ENCODE results near the gene GLI3. TPM values are rescaled to one million over a fixed set of nuclear protein-coding genes. Genes with fewer than 3 reads are reported as not detected.

The GLI3 gene
- total and polyA plus RNA-seq, 10 of the 15 experiments (the other 5 are each of a cell fraction or from before 2014, with no cell fraction given): 0.01 TPM; not detected in 8

DNA sequence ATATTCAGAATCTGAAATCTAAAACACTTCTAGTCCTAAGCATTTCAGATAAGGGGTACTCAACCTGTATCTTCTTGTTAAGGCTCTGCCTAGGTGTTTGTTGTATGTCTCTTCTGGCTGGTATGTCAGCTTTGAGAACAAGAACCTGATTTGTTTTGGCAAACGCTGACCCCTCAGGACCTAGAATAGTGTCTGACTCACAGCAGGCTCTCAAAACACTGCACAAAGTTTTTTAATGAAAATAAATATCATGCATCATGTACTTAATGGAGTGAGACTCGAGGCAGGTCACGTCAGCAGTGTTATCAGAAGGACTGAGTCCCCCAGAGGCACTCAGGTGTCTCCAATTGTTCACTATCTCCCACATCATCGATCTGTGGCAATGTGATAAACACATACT lies 99.1 kb downstream of the GLI3 start (continued):
- TF ChIP-seq NFYB (IDR thresholded peaks at IDR 0.05; ENCODE audit: insufficient read depth, low read depth, low read length) (no peak), YY1 (IDR thresholded peaks at IDR 0.05; ENCODE audit: low read depth, low read length) (no peak), SREBF1 (IDR thresholded peaks at IDR 0.05; ENCODE audit: low read length) (no peak), TAF1 (IDR thresholded peaks at IDR 0.05; ENCODE audit: borderline replicate concordance, low read depth, low read length) (no peak)

DNA sequence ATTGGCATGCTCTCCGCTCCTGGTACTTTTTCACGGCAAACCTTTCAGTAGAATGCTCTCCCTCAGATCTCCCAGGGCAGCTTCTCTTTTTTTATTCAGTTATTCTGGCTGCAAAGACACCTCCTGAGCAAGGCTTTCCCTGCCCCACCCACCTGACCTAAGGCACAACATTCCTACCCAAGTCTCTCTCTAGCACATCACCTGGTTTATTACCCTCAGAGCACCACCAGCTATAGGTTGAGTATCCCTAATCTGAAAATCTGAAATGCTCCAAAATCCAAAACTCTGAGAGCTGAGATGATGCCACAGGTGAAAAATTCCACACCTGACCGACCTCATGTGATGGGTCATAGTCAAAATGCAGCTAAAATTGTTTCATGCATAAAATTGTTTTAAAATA lies 99.6 kb downstream of the GLI3 start:
- no TSS peak for BruUV-seq (replicated peaks)
- intact Hi-C loops (cut with micrococcal nuclease; ENCODE audit: unreplicated experiment) (no loop called here), in situ Hi-C loops (cut with MboI) (no loop called here)
- Histone ChIP-seq H3K27ac (ENCODE audit: control insufficient read depth, insufficient read depth) (no peak overlapping the region), H3K4me3 (no peak overlapping the region), H3K79me2 (ENCODE audit: control insufficient read depth, insufficient read depth, low read length) (no peaks in the 10 kb centered on the region), H4K20me1 (ENCODE audit: control insufficient read depth, insufficient read depth) (no peaks in the 10 kb centered on the region), H3K4me1 (ENCODE audit: control insufficient read depth, insufficient read depth, low read length) (no peaks in the 10 kb centered on the region), H3K9ac (ENCODE audit: control insufficient read depth, insufficient read depth, low read length) (no peak overlapping the region), H3K36me3 (ENCODE audit: control insufficient read depth in 2 of 2, insufficient read depth in 2 of 2, low read length in 1 of 2) (no peaks in the 10 kb centered on the region), H3K4me2 (ENCODE audit: control insufficient read depth, insufficient read depth) (no peak overlapping the region), H3K9me3 (replicated peaks; ENCODE audit: control insufficient read depth, insufficient read depth, low read length) (no peaks in the 10 kb centered on the region), H2AFZ (ENCODE audit: control insufficient read depth, low read depth, low read length) (no peak overlapping the region), H3K27me3 (replicated peaks in 1 of 2; ENCODE audit: control insufficient read depth in 2 of 2, insufficient read depth in 2 of 2, low read length in 1 of 2) (no peaks in the 10 kb centered on the region)
- DNase-seq (ENCODE audit: low read depth, low spot score) (no peak), ATAC-seq (no peak), FAIRE-seq (no peak)
- CTCF ChIA-PET: no interaction called here
- no peak for TF ChIP-seq MEF2B (IDR thresholded peaks at IDR 0.05; ENCODE audit: partially characterized antibody, poor library complexity, severe bottlenecking)
- no peak for TF ChIP-seq RUNX3 (IDR thresholded peaks at IDR 0.05; ENCODE audit: low read length)
- TF ChIP-seq SREBF2 (IDR thresholded peaks at IDR 0.05; ENCODE audit: low read length): no peak
- no peak for TF ChIP-seq EED (IDR thresholded peaks at IDR 0.05; ENCODE audit: low read depth)
- no peak for TF ChIP-seq NFYA (IDR thresholded peaks at IDR 0.05; ENCODE audit: borderline replicate concordance, low read depth, low read length)
- TF ChIP-seq ZNF274 (IDR thresholded peaks at IDR 0.05; ENCODE audit: insufficient read depth, insufficient read length): no peak
- SMC1A ChIA-PET (ENCODE audit: uncharacterized antibody, unreplicated experiment): no interaction called here
- WGBS (ENCODE audit: insufficient coverage, insufficient replicate concordance, low lambda C conversion rate, missing lambda C conversion rate): 38% methylated on average over 3 of the region's 3 CpGs
- RAD21 ChIA-PET (ENCODE audit: unreplicated experiment): no interaction called here
- POLR2A ChIA-PET: no interaction called here

All from GM12878 (cell line).